Urothelium cell line (cell line): ENCODE data around the gene MED25.

Experiments used
- DNase-seq: peaks from one replicate; pipeline ENCODE4 v3.0.0; 2011; ENCODE audit warnings: low spot score, mixed read lengths
- FAIRE-seq: peaks from 2 replicates; lab custom pipeline; 2011; peaks lifted over from hg19 to GRCh38; lab: Jason Lieb, UNC

Gene MED25

DNA sequence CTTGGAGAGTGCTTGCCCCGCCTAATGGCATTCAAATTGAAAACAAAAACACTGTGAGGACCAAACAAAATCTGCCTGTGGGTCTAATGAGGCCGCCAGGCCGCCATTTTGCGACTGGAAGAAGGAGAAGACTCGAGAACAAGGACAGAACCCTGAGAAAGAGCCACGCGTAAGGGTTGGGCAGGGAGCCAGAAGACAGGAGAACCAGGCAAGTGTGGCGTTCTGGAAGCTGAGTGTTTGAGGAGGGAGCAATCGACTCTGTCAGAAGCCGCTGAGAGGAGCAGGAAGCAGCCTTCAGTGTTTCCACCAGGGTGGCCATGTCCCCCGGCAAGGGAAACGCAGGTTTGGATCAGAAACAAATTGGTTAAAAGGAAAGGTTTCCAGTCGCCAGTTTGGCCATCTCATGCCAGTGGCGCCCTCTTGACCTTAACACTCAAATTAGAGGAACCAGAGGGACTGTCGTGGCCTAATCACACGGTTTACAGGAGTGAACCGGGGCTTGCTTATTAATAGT lies 22.7 kb downstream of the MED25 start:
- FAIRE-seq, result no peak
- DNase-seq, result no peak

DNA sequence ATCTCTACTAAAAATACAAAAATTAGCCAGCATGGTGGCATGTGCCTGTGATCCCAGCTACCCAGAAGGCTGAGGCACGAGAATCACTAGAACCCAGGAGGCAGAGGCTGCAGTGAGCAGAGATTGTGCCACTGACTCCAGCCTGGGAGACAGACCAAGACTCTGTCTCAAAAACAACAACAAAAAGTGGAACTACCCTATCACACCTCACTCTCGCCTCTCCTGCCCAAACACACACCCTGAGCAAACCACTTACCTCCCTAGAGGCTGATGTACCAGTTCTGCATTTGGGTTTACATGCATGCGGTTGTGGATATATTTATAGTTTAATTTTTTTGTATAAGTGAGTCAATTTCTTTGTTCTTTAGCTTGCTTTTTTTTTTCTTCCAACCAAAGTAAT lies 25.2 kb downstream of the MED25 start:
- FAIRE-seq, result no peak
- DNase-seq, result no peak

DNA sequence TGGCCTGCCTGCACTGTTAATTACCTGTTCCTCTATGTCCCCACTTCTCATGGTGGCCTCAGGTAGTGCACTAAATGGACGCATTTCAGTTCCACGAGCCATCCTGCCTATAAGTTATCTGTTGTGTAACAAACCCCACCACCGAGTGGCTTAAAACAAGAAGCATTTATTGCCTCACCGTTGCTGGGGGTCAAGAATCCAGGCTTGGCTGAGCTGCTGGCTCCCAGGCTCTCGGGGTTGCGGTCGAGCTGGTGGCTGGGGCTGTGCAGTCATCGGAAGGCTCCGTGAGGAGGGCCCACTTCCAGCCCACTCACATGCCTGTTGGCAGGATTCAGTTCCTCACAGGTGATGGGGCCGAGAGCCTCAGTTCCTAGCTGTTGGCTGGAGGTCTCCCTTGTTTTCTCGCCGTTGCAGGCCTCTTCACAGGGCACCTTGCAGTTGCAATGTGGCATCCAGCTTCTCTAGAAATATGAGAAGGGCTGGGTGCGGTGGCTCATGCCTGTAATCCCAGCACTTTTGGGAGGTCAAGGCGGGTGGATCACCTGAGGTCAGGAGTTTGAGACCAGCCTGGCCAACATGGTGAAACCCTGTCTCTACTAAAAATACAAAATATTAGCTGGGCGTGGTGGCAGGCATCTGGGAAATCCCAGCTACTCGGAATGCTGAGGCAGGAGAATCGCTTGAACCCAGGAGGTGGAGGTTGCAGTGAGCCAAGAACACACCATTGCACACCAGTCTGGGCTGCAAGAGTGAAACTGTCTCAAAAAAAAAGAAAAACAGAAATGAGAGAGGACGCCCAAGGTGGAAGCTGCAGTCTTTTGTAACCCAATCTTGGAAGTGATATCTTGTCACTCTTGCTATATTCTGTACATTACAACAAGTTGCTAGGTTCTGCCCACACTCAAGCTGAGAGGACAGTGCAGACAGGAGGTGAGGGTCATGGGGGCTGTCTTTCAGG lies 26.3 kb downstream of the MED25 start:
- FAIRE-seq (no peak), DNase-seq (no peak)

DNA sequence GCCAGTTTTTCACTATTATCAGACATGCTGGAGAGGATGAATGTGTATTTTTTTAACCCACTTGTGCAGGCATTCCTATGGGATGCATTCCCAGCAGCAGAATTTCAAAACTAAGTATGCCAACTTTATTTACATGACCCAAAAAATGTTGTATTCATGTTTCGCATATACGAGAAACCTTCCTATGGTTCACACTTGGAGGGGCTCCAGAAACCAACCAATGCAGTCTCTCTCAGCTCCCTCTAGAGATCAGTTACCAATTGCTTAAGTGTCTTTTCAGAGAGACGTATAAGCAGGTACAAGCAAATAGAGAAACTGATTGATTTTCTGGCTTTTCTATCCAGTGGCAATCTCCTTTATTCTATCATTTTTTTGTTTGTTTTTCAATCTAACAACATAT lies 27.3 kb downstream of the MED25 start:
- DNase-seq, result no peak
- no peak for FAIRE-seq

DNA sequence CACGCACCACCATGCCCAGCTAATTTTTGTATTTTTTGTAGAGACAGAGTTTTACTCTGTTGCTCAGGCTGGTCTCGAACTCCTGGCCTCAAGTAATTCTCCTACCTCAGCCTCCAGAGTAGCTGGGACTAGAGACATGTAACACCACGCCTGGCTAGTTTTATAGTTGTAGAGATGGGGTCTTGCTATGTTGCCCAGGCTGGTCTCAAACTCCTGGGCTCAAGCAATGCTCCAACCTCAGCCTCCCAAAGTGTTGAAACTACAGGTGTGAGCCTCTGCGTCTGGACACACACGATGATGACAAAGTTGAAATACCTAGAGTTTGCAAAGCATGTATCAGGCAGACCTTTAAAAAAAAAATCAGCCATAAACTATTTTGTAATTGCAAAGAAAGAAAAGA lies 28.3 kb downstream of the MED25 start:
- FAIRE-seq (no peak), DNase-seq (no peak)

DNA sequence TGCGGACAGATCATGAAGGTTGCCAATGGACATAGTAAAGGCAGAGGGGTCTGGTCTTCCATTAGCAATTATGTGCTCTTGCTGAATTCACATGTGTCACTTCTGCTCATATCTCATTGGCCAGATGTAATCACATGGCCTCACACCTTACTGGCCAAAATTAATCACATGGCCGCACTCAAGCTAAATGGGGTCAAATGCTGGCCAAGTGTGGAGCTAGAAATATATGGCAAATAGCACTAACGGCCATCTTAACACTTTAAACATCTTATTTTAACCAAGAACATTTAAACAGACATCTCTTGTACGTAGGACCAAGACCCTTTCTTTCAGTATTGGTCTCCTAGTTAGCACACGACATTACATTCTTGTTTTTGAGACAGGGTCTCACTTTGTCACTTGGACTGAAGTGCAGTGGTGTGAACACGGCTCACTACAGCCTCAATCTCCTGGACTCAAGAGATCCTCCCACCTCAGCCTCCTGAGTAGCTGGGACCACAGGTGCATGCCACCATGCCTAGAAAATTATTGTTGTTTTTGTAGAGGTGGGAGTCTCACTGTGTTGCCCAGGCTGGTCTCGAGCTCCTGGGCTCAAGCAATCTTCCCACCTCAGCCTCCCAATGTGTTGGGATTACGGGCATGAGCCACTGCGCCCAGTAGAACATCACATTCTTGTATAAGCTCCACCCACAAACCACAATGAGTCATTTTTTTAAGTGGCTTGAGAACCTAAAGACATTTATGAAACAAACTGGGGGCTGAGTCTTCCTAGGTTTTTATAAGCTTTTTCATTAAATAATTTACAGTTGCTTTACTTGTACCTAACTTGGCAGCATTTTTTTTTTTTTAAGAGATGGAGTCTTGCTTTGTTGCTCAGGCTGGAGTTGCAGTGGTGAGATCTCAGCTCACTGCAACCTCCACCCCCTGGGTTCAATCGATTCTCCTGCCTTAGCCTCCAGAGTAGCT lies 29.9 kb downstream of the MED25 start:
- DNase-seq (peak; percentile 56), FAIRE-seq (no peak)

DNA sequence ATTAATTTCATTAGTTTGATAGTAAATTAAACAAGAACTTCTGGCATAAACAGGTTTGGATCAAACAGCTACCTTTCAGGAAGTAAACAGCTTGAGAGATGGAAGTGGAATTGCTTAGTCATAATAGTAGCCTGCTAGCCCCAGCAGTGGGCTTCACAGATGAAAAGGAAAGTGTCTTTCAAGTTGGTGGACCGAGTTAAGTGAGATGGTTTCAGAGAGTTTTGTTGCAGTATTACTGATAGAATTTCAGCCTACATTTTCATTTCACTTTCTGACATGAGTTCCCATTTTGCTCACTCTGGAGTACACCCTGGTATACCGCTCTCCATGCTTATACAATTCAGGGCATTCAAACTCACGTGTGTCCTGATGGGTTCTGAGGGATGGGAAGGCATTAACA lies 30.8 kb downstream of the MED25 start:
- FAIRE-seq (no peak), DNase-seq (no peak)

DNA sequence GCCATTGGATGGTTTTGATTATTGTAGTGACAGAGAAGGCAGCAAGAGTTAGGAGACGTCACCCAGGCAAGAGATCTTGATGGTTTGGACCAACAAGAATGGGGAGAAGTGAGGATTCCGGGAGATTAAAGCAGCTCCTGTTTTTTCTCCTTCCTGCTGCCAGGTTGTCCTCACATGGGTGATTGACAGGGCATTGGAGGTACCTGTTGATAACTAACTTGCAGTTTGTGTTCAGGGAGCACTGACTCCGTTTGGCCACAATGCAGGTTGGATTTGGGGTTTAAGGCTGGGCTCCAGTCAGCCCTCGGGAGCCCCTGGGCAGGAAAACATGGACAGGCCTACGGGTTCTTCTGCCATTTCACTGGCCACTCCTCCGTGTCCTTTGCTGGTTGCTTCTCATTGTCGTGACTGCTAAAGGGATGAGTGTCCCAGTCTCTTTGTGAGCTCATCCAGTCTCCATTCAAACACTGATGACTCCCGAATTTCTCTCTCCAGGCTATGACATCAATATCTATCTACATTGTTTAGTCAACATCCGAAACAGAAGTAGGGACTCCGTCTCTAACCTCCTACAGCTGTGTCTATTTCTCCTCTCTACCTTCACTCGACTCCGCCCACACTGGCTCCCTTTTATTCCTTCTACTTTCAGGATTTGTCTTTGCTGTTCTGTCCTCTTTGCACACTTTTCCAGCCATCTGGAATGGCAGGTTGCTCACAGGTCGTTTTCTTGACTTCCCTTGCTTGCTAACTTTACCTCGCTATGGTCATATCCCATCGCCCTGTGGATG lies 31.5 kb downstream of the MED25 start:
- FAIRE-seq (no peak), DNase-seq (no peak)

DNA sequence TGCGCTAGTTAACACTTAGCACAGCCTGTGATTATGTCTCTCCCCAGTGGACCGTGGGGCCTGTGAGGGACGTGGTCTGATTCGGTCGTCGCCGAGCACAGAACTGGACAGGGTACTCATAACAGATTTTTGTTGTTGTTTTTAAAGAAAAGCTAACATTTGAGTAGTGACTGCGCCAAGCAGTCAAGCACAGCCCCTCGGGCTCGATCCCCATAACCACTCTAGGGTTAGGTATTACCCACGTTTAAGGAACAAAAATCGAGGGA lies 32.1 kb downstream of the MED25 start:
- no peak for FAIRE-seq

DNA sequence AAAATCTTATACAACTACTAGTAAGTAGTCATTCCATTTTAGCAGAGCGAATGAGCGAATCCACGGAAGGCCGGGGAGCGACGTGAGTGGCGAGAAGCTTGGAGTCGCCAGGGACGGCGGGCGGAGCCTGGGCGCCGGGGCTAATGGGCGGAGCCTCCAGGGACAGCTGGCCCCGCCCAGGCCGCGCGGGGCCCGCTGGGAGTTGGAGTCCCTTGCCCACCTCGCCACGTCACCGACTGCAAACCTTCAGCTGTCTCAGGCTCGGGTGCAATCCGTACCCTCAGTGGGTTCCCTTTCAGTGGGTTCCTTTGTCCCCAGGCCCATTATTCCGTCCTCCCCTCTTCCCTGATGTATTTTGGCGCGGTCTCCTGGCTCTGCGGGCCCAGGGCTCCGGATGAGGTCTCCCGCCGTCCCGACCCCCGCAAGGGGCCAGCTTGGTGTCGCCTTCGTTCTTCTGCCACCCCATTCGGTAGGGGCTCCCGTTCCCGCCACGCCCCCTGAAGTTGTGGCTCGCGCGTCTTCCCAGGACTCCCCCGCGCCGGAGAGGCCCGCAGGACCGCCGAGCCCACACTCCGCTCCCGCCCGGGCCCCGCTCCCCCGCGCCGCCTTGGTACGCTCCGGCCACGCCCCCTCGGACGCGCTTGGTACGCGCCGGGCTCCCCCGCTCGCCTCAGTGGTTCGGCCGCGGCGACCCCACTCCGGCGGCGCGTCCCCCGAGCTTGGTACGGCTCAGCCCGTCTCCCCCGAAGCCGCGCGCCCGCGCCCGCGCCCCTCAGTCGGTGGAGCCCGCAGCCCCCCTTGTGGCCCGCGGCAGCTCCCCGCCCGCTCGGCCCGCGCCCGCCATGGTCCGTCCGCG lies 32.6 kb downstream of the MED25 start, which contains the start of gene PTOV1:
PTOV1 (plus strand) TSS at position 673 of the 856 bp plus-strand sequence.
- FAIRE-seq (no peak), DNase-seq (peak; percentile 96)

More for the DNA sequence above, 32.1 kb downstream of the MED25 start:
- no peak for DNase-seq

DNA sequence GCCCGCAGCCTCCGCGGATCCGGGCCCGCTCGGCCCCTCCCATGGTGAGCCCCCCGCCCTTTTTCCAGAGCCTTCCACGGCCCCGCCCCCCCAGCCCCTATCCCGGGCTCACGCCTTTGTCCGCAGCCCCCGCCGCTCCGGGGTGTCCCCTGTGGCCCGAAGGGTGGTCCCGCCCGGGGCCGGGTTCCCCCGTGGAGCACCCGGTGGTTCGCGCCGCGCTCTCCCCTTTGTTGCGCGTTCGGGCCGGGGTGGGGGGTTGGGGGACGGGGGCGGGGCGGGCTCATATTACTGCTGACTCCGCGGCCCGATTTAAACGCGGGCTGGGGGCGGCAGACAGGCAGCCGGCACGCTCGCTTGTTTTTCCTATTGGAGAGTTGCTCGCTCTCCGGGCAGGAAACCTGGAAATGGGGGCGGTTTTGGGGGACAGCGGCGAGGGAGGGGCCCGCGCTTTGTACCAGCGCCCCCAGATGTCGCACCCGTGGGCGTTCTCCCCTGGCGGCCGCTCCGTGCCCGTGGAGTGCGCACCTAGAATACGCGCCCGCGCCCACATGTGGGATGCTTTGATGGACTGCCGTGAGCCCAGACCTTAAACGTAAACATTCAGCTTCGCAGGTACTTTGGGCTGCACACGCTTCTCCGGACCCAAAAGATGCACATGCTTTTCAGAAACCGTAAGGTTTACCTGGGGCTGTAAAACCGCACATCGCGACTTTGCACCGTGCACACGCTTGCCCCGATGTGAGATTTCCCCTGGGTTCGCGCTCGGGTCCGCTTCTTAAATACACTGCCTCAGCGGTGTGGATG lies 33.6 kb downstream of the MED25 start:
- no peak for FAIRE-seq
- DNase-seq, result peak; percentile 43

DNA sequence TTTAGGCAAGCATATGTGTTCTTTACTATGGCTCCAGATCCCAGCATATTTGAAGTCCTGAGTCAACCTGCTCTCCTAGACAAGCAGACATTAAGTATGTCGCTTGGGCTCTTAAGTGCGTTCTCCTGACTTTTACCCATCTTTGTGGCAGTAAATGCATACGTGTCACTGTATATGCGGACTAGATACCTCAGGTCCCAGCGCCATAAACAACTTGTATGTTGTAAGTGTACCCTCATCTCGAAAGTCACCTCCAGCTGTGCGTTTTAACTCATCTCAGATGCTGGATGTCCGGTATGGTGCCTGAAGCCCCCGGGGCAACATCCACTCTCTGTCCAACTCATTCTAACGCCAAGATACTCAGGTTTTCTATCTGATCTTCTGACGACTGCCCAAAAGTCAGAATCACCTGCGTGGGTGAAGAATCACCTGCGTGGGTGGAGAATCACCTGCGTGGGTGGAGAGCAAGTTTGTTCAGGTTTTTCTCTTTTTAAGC lies 34.6 kb downstream of the MED25 start:
- DNase-seq (no peak), FAIRE-seq (no peak)

DNA sequence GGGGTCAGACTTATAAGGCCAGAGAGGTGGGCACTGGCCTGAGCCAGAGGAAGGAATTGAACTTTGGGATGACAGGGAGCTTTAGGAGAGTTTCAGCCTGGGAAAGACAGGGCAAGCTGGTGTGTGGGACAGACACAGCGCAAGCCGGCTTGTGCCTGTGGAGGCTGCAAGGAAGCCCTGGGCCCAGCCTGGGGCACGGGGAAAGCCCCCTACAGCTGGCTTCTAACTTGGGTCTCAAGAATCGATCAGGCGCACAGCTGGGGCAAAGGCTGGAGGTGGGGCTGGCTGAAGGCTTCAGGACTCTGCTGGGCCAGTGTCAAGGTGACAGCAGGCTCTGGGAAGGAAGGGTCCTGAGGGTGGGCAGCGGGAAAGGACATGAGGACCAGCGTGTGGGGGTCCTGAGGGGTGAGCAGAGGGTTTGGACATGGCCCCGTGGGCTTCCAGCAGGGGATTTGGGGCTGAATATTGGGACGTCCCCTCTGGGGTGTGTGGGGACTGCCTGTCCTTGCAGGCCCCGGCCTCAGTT lies 35.8 kb downstream of the MED25 start:
- no peak for FAIRE-seq

DNA sequence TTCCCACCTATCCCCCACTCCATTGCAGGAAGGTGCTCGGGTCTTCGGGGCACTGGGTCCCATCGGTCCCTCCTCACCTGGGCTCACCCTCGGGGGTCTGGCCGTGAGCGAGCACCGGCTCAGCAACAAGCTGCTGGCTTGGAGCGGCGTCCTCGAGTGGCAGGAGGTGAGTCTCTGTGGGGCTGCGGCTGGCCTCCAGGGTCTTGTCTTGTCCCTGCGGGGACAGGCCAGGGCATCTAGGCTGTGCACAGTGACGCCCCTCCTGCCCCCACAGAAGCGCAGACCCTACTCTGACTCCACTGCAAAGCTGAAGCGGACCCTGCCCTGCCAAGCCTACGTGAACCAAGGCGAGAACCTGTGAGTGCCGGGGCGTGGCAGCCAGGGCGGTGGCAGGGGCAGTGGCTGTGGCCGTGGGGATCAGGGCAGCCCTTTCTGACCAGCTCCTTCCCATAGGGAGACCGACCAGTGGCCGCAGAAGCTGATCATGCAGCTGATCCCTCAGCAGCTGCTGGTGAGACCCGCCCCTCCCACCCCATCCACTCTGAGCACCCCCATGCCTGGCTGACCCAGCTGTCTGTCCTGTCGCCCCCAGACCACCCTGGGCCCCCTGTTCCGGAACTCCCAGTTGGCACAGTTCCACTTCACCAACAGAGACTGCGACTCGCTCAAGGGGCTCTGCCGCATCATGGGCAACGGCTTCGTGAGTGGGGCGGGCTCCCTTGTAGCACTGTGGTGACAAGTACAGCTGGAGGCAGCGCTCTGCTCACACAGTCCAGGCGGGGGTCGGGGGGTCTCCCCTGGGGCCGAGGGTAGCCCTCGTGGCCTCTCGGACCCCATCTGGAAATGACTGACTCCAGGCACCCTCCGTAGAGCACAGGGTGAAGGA lies 36.5 kb downstream of the MED25 start:
- DNase-seq (no peak), FAIRE-seq (no peak)

More for the DNA sequence above, 35.8 kb downstream of the MED25 start:
- no peak for DNase-seq

DNA sequence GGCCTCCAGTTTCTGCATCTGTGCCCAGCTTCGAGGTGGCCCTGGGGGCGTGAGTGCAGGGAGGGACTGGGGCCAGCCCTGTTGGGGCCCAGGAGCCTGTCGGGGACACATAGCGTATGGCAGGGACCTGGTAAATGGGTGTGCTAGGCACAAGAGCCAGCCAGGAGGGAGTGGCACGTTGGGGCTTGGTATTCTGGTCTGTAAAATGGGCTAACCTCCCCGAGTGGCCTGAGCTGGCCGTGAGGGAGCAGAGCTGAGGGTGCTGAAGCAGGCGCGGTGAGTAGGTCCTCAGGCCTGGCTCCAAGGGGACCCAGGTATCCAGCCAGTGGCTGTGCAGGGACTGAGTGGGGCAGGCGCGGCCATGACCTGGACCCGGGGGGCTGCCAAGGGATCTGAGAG lies 37.2 kb downstream of the MED25 start:
- no peak for FAIRE-seq

DNA sequence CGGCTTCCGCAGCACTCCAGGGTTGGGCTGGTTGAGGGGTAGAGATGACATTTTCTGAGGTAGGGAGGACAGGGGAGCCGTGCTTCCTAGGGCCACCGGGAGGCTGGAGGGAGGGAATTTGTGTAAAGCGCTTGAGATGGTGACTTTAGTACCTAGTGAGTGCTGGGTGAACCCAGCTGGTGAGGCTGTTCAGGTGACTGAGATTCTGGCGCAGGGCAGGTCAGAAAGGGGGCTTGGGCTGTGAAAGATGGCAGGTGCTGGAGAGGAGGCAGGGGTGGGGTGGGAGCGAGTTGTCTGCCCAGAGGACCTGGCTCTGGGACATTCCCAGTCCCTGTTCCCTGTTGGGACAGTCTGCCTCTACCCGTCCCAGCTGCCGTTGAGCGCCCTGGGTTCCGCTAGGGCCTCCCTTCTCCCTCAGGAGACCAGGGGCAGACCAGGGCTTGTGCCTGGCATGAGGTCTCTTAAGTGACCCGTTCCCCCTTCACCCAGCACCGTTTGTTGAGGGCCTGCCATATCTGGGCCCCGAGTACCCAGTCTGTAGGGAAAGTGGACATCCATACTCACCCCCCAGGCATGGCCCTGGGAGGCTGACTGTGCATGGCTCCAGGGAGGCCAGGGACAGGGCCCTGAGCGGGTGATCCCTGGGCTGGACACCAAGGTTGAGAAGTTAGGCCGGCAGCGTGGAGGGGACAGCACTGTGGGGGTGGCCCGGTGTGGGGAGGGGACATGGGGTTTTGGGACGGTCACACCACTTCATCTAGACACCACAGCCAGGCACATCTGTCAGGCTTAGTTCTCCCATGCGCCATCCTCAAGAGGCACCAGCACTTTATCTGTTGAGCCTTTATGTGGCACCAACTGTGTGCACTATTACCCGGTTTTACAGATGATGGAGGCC lies 37.8 kb downstream of the MED25 start:
- FAIRE-seq, result peak; percentile 59
- no peak for DNase-seq

More for the DNA sequence above, 37.2 kb downstream of the MED25 start:
- no peak for DNase-seq
